Loucy (cell line): ENCODE data around the gene GABBR2.

ENCODE experiments used
- CTCF ChIP-seq: fragments of 200-600 bp; sonication (generic); conservative IDR thresholded peaks from 2 replicates; pipeline ENCODE4 v1.5.1; 2014; ENCODE audit warnings: mild to moderate bottlenecking, antibody characterized with exemption, low read length
- EZH2phosphoT487 ChIP-seq: fragments of 200-600 bp; IDR thresholded peaks from 2 replicates; pipeline ENCODE4 v1.6.1; 2018; ENCODE audit warnings: antibody characterized with exemption, mild to moderate bottlenecking, moderate library complexity, borderline replicate concordance

GRCh38 chr9:98306384-98307145 is 402.2 kb downstream of the GABBR2 start:
- no peak for TF ChIP-seq EZH2phosphoT487
- no peak for TF ChIP-seq CTCF
